ENCODE measurements around the gene HPDL. TPM values are rescaled to one million over a fixed set of nuclear protein-coding genes. Genes with fewer than 3 reads are reported as not detected.

Gene HPDL
- total and polyA plus RNA-seq, 2 of the 8 experiments (the other 6 are each of a cell fraction or from before 2014, with no cell fraction given), result 58.5 to 62.7 TPM

DNA sequence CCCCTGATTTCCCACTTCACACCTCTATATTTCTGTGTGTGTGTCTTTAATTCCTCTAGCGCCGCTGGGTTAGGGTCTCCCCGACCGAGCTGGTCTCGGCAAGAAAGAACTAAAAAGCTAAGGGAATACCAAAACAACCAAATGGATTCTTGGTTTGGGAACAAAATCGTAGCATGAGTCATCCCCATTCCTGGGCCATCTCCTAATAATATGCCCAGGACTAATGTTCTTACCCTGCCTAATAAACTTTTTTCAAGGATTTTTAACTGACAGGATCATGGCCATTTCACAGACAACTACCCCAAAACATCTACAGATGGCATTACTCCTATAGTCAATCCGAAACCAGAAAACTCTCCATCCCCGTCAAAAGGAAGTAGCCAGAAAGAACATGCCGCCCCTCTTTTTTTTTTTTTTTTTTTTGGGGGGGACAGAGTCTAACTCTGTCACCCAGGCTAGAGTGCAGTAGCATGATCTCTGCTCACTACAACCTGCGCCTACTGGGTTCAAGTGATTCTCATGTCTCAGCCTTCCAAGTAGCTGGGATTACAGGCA lies 4.1 kb upstream of the HPDL start:
- Histone ChIP-seq H3K4me3 (ENCODE audit: extremely low read depth in 1 of 4, insufficient read depth in 2 of 4, low read depth in 3 of 4, low read length in 4 of 4) (no peak overlapping the region), H3K9me3 (ENCODE audit: insufficient read depth in 2 of 2, low read depth in 1 of 2, low read length in 1 of 2) (no peaks in the 10 kb centered on the region), H2AFZ (ENCODE audit: low read length) (no peak overlapping the region), H2BK15ac (ENCODE audit: low read length) (no peak overlapping the region), H4K91ac (replicated peaks; ENCODE audit: insufficient read length, low read length) (no peak overlapping the region), H3K56ac (replicated peaks; ENCODE audit: insufficient read length, low read depth, low read length) (no peak overlapping the region), H3K4me2 (ENCODE audit: insufficient read depth in 1 of 2, low read depth in 2 of 2, low read length in 2 of 2) (peak overlapping the region in 1 of 2 experiments; percentile 70; a peak in 1 of 4 replicates), H3K23ac (ENCODE audit: insufficient read length) (no peak overlapping the region), H2BK120ac (replicated peaks; ENCODE audit: low read depth, low read length) (peak overlapping the region; percentile 64), H3K36me3 (ENCODE audit: control insufficient read depth in 2 of 4, insufficient read depth in 4 of 4, low read length in 3 of 4) (no peaks in the 10 kb centered on the region; a peak in 1 of 8 replicates), H4K8ac (ENCODE audit: extremely low read depth, insufficient read depth, low read length) (no peak overlapping the region), H3K4ac (replicated peaks; ENCODE audit: insufficient read length, low read depth, low read length) (no peak overlapping the region), H3K14ac (ENCODE audit: insufficient read length) (no peak overlapping the region), H2BK20ac (ENCODE audit: low read length) (no peak overlapping the region), H3K79me2 (ENCODE audit: control insufficient read depth in 1 of 2, insufficient read depth in 2 of 2, low read length in 2 of 2) (peaks cover 3 to 8% of the 10 kb centered on the region in 2 experiments; a peak in 3 of 4 replicates), H3K9ac (replicated peaks in 1 of 4; ENCODE audit: extremely low read depth in 1 of 4, low read depth in 3 of 4, low read length in 3 of 4) (no peak overlapping the region), H3K23me2 (ENCODE audit: low read depth, low read length) (peaks cover 6% of the 10 kb centered on the region; the same call in 1 of the 2 replicates), H2BK12ac (ENCODE audit: low read depth, low read length) (no peak overlapping the region), H4K20me1 (replicated peaks in 1 of 2; ENCODE audit: control insufficient read depth in 1 of 2, insufficient read depth in 2 of 2, low read length in 2 of 2) (peaks cover 0 to under 1% of the 10 kb centered on the region in 2 experiments), H3K4me1 (replicated peaks in 1 of 4; ENCODE audit: control insufficient read depth in 3 of 4, insufficient read depth in 4 of 4, low read length in 3 of 4) (peaks cover 9 to 25% (median 15%) of the 10 kb centered on the region in 4 experiments), H2BK5ac (ENCODE audit: low read depth, low read length) (no peak overlapping the region), H3K27ac (ENCODE audit: low read depth, low read length) (no peak overlapping the region), H3K79me1 (ENCODE audit: low read depth, low read length) (no peaks in the 10 kb centered on the region; the same call in 1 of the 2 replicates), H3K27me3 (replicated peaks in 1 of 4; ENCODE audit: control insufficient read depth in 3 of 4, extremely low read depth in 1 of 4, insufficient read depth in 3 of 4, low read length in 3 of 4) (no peaks in the 10 kb centered on the region), H3K18ac (ENCODE audit: extremely low read depth, low read length) (no peak overlapping the region; the same call in 1 of the 2 replicates), H2AK5ac (ENCODE audit: low read depth, low read length) (no peak overlapping the region), H4K5ac (ENCODE audit: insufficient read length, low read depth, low read length) (no peak overlapping the region)
- WGBS, 2 experiments (ENCODE audit: extremely low coverage in 1 of 2, insufficient coverage in 1 of 2, insufficient read length in 1 of 2, insufficient replicate concordance in 2 of 2, low coverage in 1 of 2, low lambda C conversion rate in 2 of 2, missing lambda C conversion rate in 1 of 2), result 85% methylated on average over 9 of the region's 10 CpGs; no CpG with 5 or more reads in 1 of the 2 experiments
- ChIA-PET POLR2A (ENCODE audit: partially characterized antibody) (interaction anchor here (0.7 to 16.3 kb wide), 7 partner anchors 11 to 312 kb away, joined by 3 to 472 read pairs (median 11); partner anchors contain the start of genes HECTD3, MUTYH, PRDX1 and TOE1), CTCF (ENCODE audit: partially characterized antibody) (interaction anchor here (0.7 kb wide), 1 partner anchor 171 kb away, joined by 3 read pairs; no protein-coding TSS in a partner anchor)
- no peak for DNase-seq (ENCODE audit: low read depth in 1 of 2, low spot score in 2 of 2)
- FAIRE-seq, result no peak
- TF ChIP-seq TAF7 (optimal IDR thresholded peaks at IDR 0.05; ENCODE audit: borderline replicate concordance, low read depth, low read length) (no peak), POU5F1 (IDR thresholded peaks at IDR 0.05; ENCODE audit: low read depth, low read length) (no peak), TEAD4 (IDR thresholded peaks at IDR 0.05; ENCODE audit: low read depth, low read length) (no peak)
- TF ChIP-seq, protein P1, sequence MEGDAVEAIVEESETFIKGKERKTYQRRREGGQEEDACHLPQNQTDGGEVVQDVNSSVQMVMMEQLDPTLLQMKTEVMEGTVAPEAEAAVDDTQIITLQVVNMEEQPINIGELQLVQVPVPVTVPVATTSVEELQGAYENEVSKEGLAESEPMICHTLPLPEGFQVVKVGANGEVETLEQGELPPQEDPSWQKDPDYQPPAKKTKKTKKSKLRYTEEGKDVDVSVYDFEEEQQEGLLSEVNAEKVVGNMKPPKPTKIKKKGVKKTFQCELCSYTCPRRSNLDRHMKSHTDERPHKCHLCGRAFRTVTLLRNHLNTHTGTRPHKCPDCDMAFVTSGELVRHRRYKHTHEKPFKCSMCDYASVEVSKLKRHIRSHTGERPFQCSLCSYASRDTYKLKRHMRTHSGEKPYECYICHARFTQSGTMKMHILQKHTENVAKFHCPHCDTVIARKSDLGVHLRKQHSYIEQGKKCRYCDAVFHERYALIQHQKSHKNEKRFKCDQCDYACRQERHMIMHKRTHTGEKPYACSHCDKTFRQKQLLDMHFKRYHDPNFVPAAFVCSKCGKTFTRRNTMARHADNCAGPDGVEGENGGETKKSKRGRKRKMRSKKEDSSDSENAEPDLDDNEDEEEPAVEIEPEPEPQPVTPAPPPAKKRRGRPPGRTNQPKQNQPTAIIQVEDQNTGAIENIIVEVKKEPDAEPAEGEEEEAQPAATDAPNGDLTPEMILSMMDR (IDR thresholded peaks at IDR 0.05; ENCODE audit: control extremely low read depth in 1 of 3, insufficient read depth in 1 of 3, low read depth in 1 of 3, low read length in 3 of 3), result no peak

All from H1 (cell line).